COR-L47 (cell line): Measurements from ENCODE around the gene PIP5KL1.

Experiments
- DNase-seq: peaks from one replicate; lab custom pipeline; 2025; lab: John Stamatoyannopoulos, UW

Gene PIP5KL1

GRCh38 chr9:127913682-127914081, 16.9 kb downstream of the PIP5KL1 start:
- DNase-seq = no peak

GRCh38 chr9:127912882-127913281, 17.7 kb downstream of the PIP5KL1 start:
- no peak for DNase-seq

GRCh38 chr9:127912296-127912695, 18.3 kb downstream of the PIP5KL1 start:
- no peak for DNase-seq

- DNase-seq = no peak
Measured at GRCh38 chr9:127910613-127911205, 19.9 kb downstream of the PIP5KL1 start.

GRCh38 chr9:127909839-127910273, 20.7 kb downstream of the PIP5KL1 start:
- no peak for DNase-seq

- DNase-seq = no peak
Measured at GRCh38 chr9:127908660-127908926, 22.0 kb downstream of the PIP5KL1 start.

GRCh38 chr9:127907867-127908659, 22.5 kb downstream of the PIP5KL1 start:
- DNase-seq = no peak

- DNase-seq = no peak
Measured at GRCh38 chr9:127905788-127906191, 24.8 kb downstream of the PIP5KL1 start.

- no peak for DNase-seq
Measured at GRCh38 chr9:127905004-127905728, 25.4 kb downstream of the PIP5KL1 start.

- DNase-seq = no peak
Measured at GRCh38 chr9:127904561-127905003, 26.0 kb downstream of the PIP5KL1 start.

GRCh38 chr9:127903557-127904475, 26.8 kb downstream of the PIP5KL1 start:
- no peak for DNase-seq

GRCh38 chr9:127899128-127899943, 31.2 kb downstream of the PIP5KL1 start, which contains the start of gene ST6GALNAC6:
ST6GALNAC6 (minus strand) TSS chr9:127899603; CDS start chr9:127897981, 1,622 bp downstream.
- peak; percentile 44 for DNase-seq

- no peak for DNase-seq
Measured at GRCh38 chr9:127898433-127899127, 32.0 kb downstream of the PIP5KL1 start.

- DNase-seq = no peak
Measured at GRCh38 chr9:127897193-127897692, 33.3 kb downstream of the PIP5KL1 start.

GRCh38 chr9:127896395-127897192, 34.0 kb downstream of the PIP5KL1 start:
- DNase-seq = no peak

GRCh38 chr9:127895811-127896210, 34.8 kb downstream of the PIP5KL1 start:
- no peak for DNase-seq

GRCh38 chr9:127893392-127893791, 37.2 kb downstream of the PIP5KL1 start:
- no peak for DNase-seq

- DNase-seq = no peak
Measured at GRCh38 chr9:127892831-127893230, 37.7 kb downstream of the PIP5KL1 start.

GRCh38 chr9:127890053-127890452, 40.5 kb downstream of the PIP5KL1 start:
- no peak for DNase-seq
